Mesendoderm (in vitro differentiated cells): ENCODE results near the gene ZNF70.

Experiments
- DNase-seq: peaks from one replicate; pipeline ENCODE4 v3.0.0; 2013
- H2AK5ac ChIP-seq: 2 replicates; pipeline ENCODE4 v1.6.1; 2013; ENCODE audit warnings: low read length, inconsistent platforms
- H2BK120ac ChIP-seq: 2 replicates; pipeline ENCODE4 v1.6.1; 2013; ENCODE audit warnings: low read depth, mild to moderate bottlenecking, low read length, moderate library complexity, mixed read lengths
- H2BK15ac ChIP-seq: replicated peaks from 2 replicates; pipeline ENCODE4 v1.6.1; 2013; ENCODE audit warnings: low read depth, mild to moderate bottlenecking, moderate library complexity
- H2BK5ac ChIP-seq: 2 replicates; pipeline ENCODE4 v1.6.1; 2013; ENCODE audit warnings: low read length, inconsistent platforms
- H3K18ac ChIP-seq: 2 replicates; pipeline ENCODE4 v1.6.1; 2013; ENCODE audit warnings: mild to moderate bottlenecking, low read length, mixed read lengths
- H3K23ac ChIP-seq: one replicate; pipeline ENCODE4 v1.6.1; 2013; ENCODE audit warnings: low read length
- H3K27ac ChIP-seq: 2 replicates; pipeline ENCODE4 v1.5.1; 2013; ENCODE audit warnings: low read depth, mild to moderate bottlenecking, inconsistent platforms, low read length, moderate library complexity
- H3K27me3 ChIP-seq: 2 replicates; pipeline ENCODE4 v1.6.1; 2013; ENCODE audit warnings: low read length, control low read depth, mild to moderate bottlenecking, inconsistent platforms; ENCODE audit not compliant: insufficient read depth, poor library complexity
- H3K36me3 ChIP-seq: 2 replicates; pipeline ENCODE4 v1.6.1; 2013; ENCODE audit warnings: low read length, inconsistent platforms; ENCODE audit not compliant: control insufficient read depth, insufficient read depth
- H3K4ac ChIP-seq: one replicate; pipeline ENCODE4 v1.6.1; 2013; ENCODE audit warnings: low read depth, mild to moderate bottlenecking, low read length, moderate library complexity
- H3K4me1 ChIP-seq: 2 replicates; pipeline ENCODE4 v1.6.1; 2013; ENCODE audit warnings: low read depth, low read length, inconsistent platforms; ENCODE audit not compliant: control insufficient read depth
- H3K4me2 ChIP-seq: 2 replicates; pipeline ENCODE4 v1.6.1; 2013; ENCODE audit warnings: low read length
- H3K4me3 ChIP-seq: 2 replicates; pipeline ENCODE4 v1.5.1; 2013; ENCODE audit warnings: mild to moderate bottlenecking, low read length
- H3K56ac ChIP-seq: one replicate; pipeline ENCODE4 v1.6.1; 2013; ENCODE audit warnings: low read length
- H3K79me1 ChIP-seq: 2 replicates; pipeline ENCODE4 v1.6.1; 2013; ENCODE audit warnings: low read length, inconsistent platforms
- H3K79me2 ChIP-seq: 2 replicates; pipeline ENCODE4 v1.6.1; 2013; ENCODE audit warnings: mild to moderate bottlenecking, low read length; ENCODE audit not compliant: control insufficient read depth, insufficient read depth
- H3K9ac ChIP-seq: 2 replicates; pipeline ENCODE4 v1.6.1; 2013; ENCODE audit warnings: low read length, inconsistent platforms
- H4K5ac ChIP-seq: one replicate; pipeline ENCODE4 v1.6.1; 2013; ENCODE audit warnings: low read length
- H4K8ac ChIP-seq: one replicate; pipeline ENCODE4 v1.6.1; 2013; ENCODE audit warnings: low read depth, mild to moderate bottlenecking, control low read depth, low read length, moderate library complexity
- WGBS: extraction: QIAGEN DNeasy Blood & Tissue Kit; methylation state at CpG from one replicate; pipeline ENCODE4 v1.1.7; 2013; ENCODE audit warnings: low lambda C conversion rate, missing lambda C conversion rate; ENCODE audit not compliant: insufficient coverage; ENCODE audit errors: extremely low coverage; 5-methylcytosine and 5-hydroxymethylcytosine counted together

Gene ZNF70

DNA sequence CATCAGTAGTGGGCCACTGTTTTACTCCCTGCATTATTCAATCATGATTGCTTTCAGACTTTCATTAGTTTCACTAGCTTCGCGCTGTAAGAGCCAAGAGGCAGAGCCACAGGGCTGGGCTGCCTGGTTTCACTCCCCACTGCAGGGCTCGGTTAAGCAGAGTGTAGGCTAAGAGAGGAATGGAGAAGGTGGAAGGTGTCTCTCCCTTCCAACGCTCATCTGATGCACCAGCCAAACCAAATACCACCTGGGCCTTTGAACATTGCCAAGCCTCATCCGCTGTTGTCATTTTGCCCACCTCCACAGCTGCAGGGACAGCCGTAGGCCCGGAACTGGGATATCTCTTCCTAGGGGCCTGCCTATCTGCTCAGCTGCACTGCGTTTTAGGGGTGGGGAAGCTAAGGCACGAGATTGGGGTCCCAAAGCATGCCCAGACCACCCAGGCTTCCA, 35.4 kb upstream of the ZNF70 start:
- no peak overlapping the region for H3K23ac ChIP-seq
- H3K4me3 ChIP-seq = no peak overlapping the region
- peaks cover 18% of the 10 kb centered on the region for H3K79me1 ChIP-seq
- H3K27ac ChIP-seq = no peak overlapping the region
- H3K79me2 ChIP-seq = peaks cover 33% of the 10 kb centered on the region
- DNase-seq = no peak
- no peak overlapping the region for H4K8ac ChIP-seq
- no peaks in the 10 kb centered on the region for H3K27me3 ChIP-seq
- no peak overlapping the region for H2BK5ac ChIP-seq
- peak overlapping the region; percentile 85 for H3K9ac ChIP-seq
- H3K4me2 ChIP-seq = peak overlapping the region; percentile 76
- peaks cover 3% of the 10 kb centered on the region for H3K4me1 ChIP-seq
- H3K56ac ChIP-seq = peak overlapping the region; percentile 96
- H3K18ac ChIP-seq = peak overlapping the region; percentile 12
- peak overlapping the region; percentile 82 for H3K4ac ChIP-seq
- no CpG with 5 or more reads among the region's 9 CpGs for WGBS
- H4K5ac ChIP-seq = no peak overlapping the region
- H3K36me3 ChIP-seq = no peaks in the 10 kb centered on the region
- H2BK15ac ChIP-seq = no peak overlapping the region
- H2BK120ac ChIP-seq = no peak overlapping the region
- peak overlapping the region; percentile 4 for H2AK5ac ChIP-seq

DNA sequence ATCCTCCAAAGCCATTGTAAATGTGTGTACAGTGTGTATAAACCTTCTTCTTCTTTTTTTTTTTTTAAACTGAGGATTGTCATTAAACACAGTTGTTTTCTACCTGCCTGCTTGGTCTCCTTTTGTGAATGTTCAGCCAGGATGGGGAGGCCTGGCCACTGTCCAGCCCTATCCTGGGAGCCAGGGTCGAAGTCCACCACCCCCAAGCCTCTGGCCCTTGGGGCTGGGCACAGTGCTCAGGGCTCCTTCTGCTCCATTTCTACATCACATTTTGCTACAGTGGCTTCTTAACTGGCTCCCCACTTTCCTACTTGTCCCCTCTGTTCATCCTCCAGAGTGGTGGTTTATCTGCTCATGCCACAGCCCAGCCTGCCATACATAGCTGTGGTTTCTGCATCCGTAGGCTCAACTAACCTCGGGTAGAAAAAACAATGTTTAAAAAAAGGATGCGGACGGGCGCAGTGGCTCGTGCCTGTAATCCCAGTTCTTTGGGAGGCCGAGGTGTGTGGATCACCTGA, 33.4 kb upstream of the ZNF70 start:
- WGBS = no CpG with 5 or more reads among the region's 8 CpGs
- H3K23ac ChIP-seq = no peak overlapping the region
- peaks cover 18% of the 10 kb centered on the region for H3K79me2 ChIP-seq
- H3K4me1 ChIP-seq = peaks cover 3% of the 10 kb centered on the region
- H2BK120ac ChIP-seq = no peak overlapping the region
- H4K8ac ChIP-seq = no peak overlapping the region
- DNase-seq = no peak
- no peaks in the 10 kb centered on the region for H3K36me3 ChIP-seq
- no peak overlapping the region for H3K18ac ChIP-seq
- H3K56ac ChIP-seq = no peak overlapping the region
- H3K4me3 ChIP-seq = no peak overlapping the region
- no peak overlapping the region for H3K27ac ChIP-seq
- H2AK5ac ChIP-seq = no peak overlapping the region
- no peak overlapping the region for H3K4ac ChIP-seq
- H3K27me3 ChIP-seq = no peaks in the 10 kb centered on the region
- H3K79me1 ChIP-seq = peaks cover 10% of the 10 kb centered on the region
- no peak overlapping the region for H3K9ac ChIP-seq
- no peak overlapping the region for H2BK15ac ChIP-seq
- H2BK5ac ChIP-seq = no peak overlapping the region
- no peak overlapping the region for H4K5ac ChIP-seq
- no peak overlapping the region for H3K4me2 ChIP-seq

DNA sequence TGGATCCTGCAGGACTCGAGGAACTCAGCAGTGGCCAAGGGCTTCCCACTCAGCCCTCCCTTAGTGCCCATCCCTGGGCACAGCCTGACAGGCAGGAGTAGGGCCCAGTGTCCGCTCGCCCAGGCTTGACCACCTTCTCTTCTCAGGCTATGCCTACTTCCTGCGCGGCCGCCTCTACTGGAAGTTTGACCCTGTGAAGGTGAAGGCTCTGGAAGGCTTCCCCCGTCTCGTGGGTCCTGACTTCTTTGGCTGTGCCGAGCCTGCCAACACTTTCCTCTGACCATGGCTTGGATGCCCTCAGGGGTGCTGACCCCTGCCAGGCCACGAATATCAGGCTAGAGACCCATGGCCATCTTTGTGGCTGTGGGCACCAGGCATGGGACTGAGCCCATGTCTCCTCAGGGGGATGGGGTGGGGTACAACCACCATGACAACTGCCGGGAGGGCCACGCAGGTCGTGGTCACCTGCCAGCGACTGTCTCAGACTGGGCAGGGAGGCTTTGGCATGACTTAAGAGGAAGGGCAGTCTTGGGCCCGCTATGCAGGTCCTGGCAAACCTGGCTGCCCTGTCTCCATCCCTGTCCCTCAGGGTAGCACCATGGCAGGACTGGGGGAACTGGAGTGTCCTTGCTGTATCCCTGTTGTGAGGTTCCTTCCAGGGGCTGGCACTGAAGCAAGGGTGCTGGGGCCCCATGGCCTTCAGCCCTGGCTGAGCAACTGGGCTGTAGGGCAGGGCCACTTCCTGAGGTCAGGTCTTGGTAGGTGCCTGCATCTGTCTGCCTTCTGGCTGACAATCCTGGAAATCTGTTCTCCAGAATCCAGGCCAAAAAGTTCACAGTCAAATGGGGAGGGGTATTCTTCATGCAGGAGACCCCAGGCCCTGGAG, 32.6 kb upstream of the ZNF70 start:
- Histone ChIP-seq H3K79me2 (peaks cover 12% of the 10 kb centered on the region), H3K4me3 (no peak overlapping the region), H3K18ac (no peak overlapping the region), H3K27ac (no peak overlapping the region), H3K36me3 (no peaks in the 10 kb centered on the region), H4K5ac (no peak overlapping the region), H4K8ac (no peak overlapping the region), H3K79me1 (peaks cover 6% of the 10 kb centered on the region), H2BK15ac (no peak overlapping the region), H3K4me1 (peaks cover 2% of the 10 kb centered on the region), H3K9ac (no peak overlapping the region), H2AK5ac (no peak overlapping the region), H3K4me2 (no peak overlapping the region), H3K4ac (no peak overlapping the region), H2BK5ac (no peak overlapping the region), H3K23ac (no peak overlapping the region), H3K27me3 (no peaks in the 10 kb centered on the region), H3K56ac (no peak overlapping the region), H2BK120ac (no peak overlapping the region)
- no CpG with 5 or more reads among the region's 15 CpGs for WGBS
- DNase-seq = no peak

DNA sequence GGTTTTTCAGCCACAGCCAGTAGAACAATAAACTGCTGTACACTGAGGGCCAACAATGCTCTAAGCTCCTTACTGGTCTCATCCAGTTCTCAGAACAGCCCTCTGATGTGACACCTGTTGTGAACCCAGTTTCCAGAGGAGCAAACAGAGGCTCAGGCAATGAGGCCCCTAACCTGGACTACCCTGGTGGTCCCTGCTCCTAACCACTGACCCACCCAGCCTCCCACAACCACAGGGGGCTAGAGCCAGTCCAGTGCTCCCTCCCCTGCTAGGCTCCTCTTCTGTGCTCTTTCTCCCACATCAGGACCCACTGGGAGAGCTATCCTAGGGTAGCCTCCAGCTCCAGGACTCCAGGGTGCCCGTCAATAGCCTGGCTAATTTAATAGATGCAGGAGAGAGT, 31.8 kb upstream of the ZNF70 start:
- Histone ChIP-seq H2BK120ac (no peak overlapping the region), H3K27ac (no peak overlapping the region), H4K8ac (no peak overlapping the region)

DNA sequence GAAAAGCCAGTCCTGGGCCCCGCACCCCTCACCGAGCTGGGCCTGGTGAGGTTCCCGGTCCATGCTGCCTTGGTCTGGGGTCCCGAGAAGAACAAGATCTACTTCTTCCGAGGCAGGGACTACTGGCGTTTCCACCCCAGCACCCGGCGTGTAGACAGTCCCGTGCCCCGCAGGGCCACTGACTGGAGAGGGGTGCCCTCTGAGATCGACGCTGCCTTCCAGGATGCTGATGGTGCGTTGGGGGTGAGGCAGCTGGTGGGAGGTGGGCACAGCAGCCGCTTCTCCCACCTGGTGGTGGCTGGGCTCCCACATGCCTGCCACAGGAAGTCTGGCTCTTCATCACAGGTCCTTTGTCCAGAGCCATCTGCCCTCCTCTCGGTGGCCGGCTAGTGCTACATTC, 31.3 kb upstream of the ZNF70 start:
- WGBS = no CpG with 5 or more reads among the region's 16 CpGs
- Histone ChIP-seq H3K27me3 (no peaks in the 10 kb centered on the region), H2BK15ac (no peak overlapping the region), H2BK5ac (no peak overlapping the region), H3K4me2 (no peak overlapping the region), H3K36me3 (no peaks in the 10 kb centered on the region), H3K79me2 (no peaks in the 10 kb centered on the region), H4K8ac (no peak overlapping the region), H3K4me3 (no peak overlapping the region), H2BK120ac (no peak overlapping the region), H3K4me1 (peaks cover 2% of the 10 kb centered on the region), H3K9ac (no peak overlapping the region), H2AK5ac (no peak overlapping the region), H3K4ac (no peak overlapping the region), H3K23ac (no peak overlapping the region), H3K18ac (no peak overlapping the region), H3K79me1 (no peaks in the 10 kb centered on the region), H3K27ac (no peak overlapping the region), H4K5ac (no peak overlapping the region), H3K56ac (no peak overlapping the region)
- no peak for DNase-seq

More for the DNA sequence above, 31.8 kb upstream of the ZNF70 start:
- DNase-seq = no peak
- no peak overlapping the region for H3K56ac ChIP-seq
- H2BK5ac ChIP-seq = no peak overlapping the region
- H2BK15ac ChIP-seq = no peak overlapping the region
- H3K4ac ChIP-seq = no peak overlapping the region
- peaks cover 4% of the 10 kb centered on the region for H3K79me2 ChIP-seq
- no peaks in the 10 kb centered on the region for H3K36me3 ChIP-seq
- H3K79me1 ChIP-seq = peaks cover 3% of the 10 kb centered on the region
- no peak overlapping the region for H3K23ac ChIP-seq
- H3K4me3 ChIP-seq = no peak overlapping the region
- H4K5ac ChIP-seq = no peak overlapping the region
- H3K27me3 ChIP-seq = no peaks in the 10 kb centered on the region
- H3K4me2 ChIP-seq = no peak overlapping the region
- peaks cover 2% of the 10 kb centered on the region for H3K4me1 ChIP-seq
- no peak overlapping the region for H3K18ac ChIP-seq
- H2AK5ac ChIP-seq = no peak overlapping the region
- no peak overlapping the region for H3K9ac ChIP-seq
- WGBS = no CpG with 5 or more reads among the region's 1 CpG
